Thyroid gland (tissue), 4 donors: ENCODE measurements around the gene TRIM67. TPM values are rescaled to one million over a fixed set of nuclear protein-coding genes. Genes with fewer than 3 reads are reported as not detected.

Source experiments
- DNase-seq, 2 donors: peaks; one replicate each; pipeline ENCODE4 v3.0.0-alpha.2; 2019
- H3K27ac ChIP-seq, 3 donors: fragments of 200-600 bp; sonication (generic); 1 replicate in 2 of 3; 2 replicates in 1 of 3; pipeline ENCODE4 v1.5.1; 2016 to 2019; ENCODE audit warnings: mild to moderate bottlenecking in 1 of 3, moderate library complexity in 1 of 3
- H3K27me3 ChIP-seq: fragments of 200-600 bp; sonication (generic); one replicate; pipeline ENCODE4 v1.5.1; 2019
- H3K36me3 ChIP-seq, 2 donors: fragments of 200-600 bp; sonication (generic); one replicate each; pipeline ENCODE4 v1.5.1; 2016 to 2019
- H3K4me1 ChIP-seq, 2 donors: fragments of 200-600 bp; sonication (generic); one replicate each; pipeline ENCODE4 v1.5.1; 2017 to 2019
- H3K4me3 ChIP-seq, 3 donors: fragments of 200-600 bp; sonication (generic); replicated peaks in 1 of 3; 1 replicate in 2 of 3; 2 replicates in 1 of 3; pipeline ENCODE4 v1.5.1; 2016; ENCODE audit warnings: mild to moderate bottlenecking in 1 of 3
- H3K9me3 ChIP-seq: fragments of 200-600 bp; sonication (generic); one replicate; pipeline ENCODE4 v1.5.1; 2017
- POLR2A ChIP-seq, 2 donors: fragments of 450-650 bp; IDR thresholded peaks; one replicate each; pipeline ENCODE4 v1.6.1; 2017; ENCODE audit warnings: antibody characterized with exemption in 2 of 2, mild to moderate bottlenecking in 2 of 2, moderate library complexity in 1 of 2
- WGBS, 2 donors: methylation state at CpG; one replicate each; pipeline ENCODE4 v1.1.5; 2017; 5-methylcytosine and 5-hydroxymethylcytosine counted together
- intact Hi-C: fragments of 100-400 bp; cut with DNase I; formaldehyde crosslinking; loops from one replicate; pipeline ENCODE4 v1.15.1; 2023
- total RNA-seq, 4 donors: library from RNA; depleted of rRNA; stranded (reverse); fragments of >200 nt; gene quantifications; one replicate each; pipeline ENCODE4 v1.2.3, GENCODE V29; 2016
- TF ChIP-seq, protein P1 (sequence below), 6 experiments: fragments of 200-600 bp in 3 of 6; fragments of 450-650 bp in 3 of 6; sonication (generic) in 3 of 6; IDR thresholded peaks; one replicate each; pipeline ENCODE4 v1.5.1; 2016 to 2019; ENCODE audit warnings: antibody characterized with exemption in 6 of 6, mild to moderate bottlenecking in 2 of 6, inconsistent platforms in 1 of 6, moderate library complexity in 1 of 6

Gene TRIM67
- total RNA-seq, 4 donors from 2014 or later: not detected

DNA sequence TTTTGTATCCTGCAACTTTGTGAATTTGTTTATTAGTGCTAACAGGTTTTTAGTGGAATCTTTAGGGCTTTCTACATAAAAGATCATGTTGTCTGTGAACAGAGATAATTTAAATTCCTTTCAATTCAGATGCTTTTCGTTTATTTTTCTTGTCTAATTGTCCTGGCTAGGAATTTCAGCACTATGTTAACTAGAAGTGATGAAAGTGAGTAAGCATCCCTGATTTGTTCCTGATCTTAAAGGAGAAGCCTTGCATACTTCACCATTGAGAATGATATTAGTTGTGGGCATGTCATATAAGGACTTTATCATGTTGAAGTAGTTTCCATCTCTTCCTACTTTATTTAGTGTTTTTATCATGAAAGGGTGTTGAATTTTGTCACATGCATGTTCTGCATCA, 23.6 kb upstream of the TRIM67 start:
- no peak overlapping the region for H3K4me3 ChIP-seq
- no peaks in the 10 kb centered on the region for H3K9me3 ChIP-seq
- WGBS, 2 donors: 27 to 33% methylated on average over 1 of the region's 1 CpG
- H3K27me3 ChIP-seq: no peaks in the 10 kb centered on the region
- peaks cover 0 to 12% of the 10 kb centered on the region in 2 donors for H3K4me1 ChIP-seq
- no peak for DNase-seq
- no peak overlapping the region for H3K27ac ChIP-seq
- no peak for TF ChIP-seq POLR2A (IDR thresholded peaks at IDR 0.05)
- no peaks in the 10 kb centered on the region for H3K36me3 ChIP-seq
- intact Hi-C loops: no loop called here

DNA sequence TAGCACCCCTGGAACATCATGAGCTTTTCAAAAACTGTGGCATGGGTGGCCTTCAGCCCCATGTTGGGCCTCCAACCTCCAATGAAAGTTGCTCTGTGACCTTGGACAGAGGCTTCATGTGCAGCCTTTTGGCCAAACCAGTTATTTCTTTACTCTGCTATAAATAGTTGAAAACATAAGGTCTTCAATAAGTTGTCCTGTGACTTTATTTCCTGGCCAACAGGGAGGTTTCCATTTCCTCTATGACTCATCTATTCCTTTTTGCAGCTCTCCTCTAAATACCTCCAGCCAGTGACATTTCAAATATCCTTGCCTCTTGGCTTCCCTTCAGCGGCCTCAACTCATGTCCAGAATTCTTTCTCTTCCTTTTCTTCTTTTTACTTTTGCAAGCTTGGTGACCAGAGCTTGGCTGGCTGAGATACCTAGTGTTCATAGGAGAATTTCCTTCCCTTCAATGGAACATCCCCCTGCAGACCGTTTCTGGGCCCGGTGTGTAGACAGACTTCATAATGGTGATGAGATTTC, 22.7 kb upstream of the TRIM67 start:
- no peak overlapping the region for H3K4me3 ChIP-seq
- intact Hi-C loops: no loop called here
- no peak for TF ChIP-seq POLR2A (IDR thresholded peaks at IDR 0.05)
- TF ChIP-seq, protein P1, sequence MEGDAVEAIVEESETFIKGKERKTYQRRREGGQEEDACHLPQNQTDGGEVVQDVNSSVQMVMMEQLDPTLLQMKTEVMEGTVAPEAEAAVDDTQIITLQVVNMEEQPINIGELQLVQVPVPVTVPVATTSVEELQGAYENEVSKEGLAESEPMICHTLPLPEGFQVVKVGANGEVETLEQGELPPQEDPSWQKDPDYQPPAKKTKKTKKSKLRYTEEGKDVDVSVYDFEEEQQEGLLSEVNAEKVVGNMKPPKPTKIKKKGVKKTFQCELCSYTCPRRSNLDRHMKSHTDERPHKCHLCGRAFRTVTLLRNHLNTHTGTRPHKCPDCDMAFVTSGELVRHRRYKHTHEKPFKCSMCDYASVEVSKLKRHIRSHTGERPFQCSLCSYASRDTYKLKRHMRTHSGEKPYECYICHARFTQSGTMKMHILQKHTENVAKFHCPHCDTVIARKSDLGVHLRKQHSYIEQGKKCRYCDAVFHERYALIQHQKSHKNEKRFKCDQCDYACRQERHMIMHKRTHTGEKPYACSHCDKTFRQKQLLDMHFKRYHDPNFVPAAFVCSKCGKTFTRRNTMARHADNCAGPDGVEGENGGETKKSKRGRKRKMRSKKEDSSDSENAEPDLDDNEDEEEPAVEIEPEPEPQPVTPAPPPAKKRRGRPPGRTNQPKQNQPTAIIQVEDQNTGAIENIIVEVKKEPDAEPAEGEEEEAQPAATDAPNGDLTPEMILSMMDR (IDR thresholded peaks at IDR 0.05): no peak
- WGBS, 2 donors: 58 to 62% methylated on average over 3 of the region's 3 CpGs
- no peaks in the 10 kb centered on the region for H3K9me3 ChIP-seq
- no peaks in the 10 kb centered on the region for H3K36me3 ChIP-seq
- no peak for DNase-seq
- no peak overlapping the region for H3K27ac ChIP-seq
- peaks cover 0 to 12% of the 10 kb centered on the region in 2 donors for H3K4me1 ChIP-seq
- no peaks in the 10 kb centered on the region for H3K27me3 ChIP-seq

DNA sequence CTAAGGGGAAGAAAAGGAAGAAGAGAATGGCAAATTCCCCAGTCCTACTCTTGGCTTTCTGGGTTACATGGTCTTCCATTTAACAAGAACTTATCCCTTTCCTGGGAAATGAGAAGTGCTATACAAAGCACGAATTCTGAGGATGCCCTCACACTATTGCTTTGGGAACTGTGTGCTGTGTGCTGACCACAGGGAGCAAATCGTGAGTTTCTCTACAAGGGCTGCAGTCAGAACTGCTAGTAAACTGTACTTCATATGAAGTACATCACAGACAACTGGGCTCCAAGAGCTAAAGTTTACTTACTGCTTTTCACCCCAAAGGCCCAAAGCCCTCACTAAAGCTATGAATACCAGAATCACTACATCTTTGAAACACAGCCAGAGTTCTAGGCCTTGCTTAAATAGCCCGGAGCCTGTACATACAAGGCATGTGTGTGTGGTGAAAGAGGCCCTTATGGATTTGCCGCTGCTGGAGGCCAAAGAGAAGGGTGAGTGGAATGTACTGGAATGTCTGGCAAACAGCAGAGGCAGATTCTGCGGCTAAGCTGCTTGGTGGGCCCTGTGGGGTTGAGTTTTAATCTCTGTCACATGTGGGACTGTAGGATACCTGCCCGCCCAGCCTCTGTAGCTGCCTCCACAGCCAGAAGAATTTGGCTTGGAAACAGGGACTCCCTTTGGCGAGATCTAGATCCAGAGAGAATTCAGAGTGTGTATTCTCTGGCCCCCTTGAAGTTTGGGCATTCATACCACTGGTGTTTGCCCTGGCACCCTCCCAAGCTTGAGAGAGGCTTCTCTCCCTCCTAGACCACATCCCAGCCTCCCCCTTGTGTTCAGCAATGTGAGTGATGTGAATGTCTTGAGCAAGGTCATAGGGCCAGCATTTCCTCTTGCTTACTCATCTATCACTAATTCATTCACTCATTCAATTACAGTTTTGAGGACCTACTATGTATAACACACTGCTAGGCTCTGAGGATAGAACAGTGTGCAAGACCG, 21.9 kb upstream of the TRIM67 start:
- WGBS, 2 donors: 36 to 48% methylated on average over 8 of the region's 8 CpGs
- Histone ChIP-seq H3K4me1 (peaks cover 0 to 12% of the 10 kb centered on the region in 2 donors), H3K4me3 (no peak overlapping the region), H3K36me3 (no peaks in the 10 kb centered on the region), H3K9me3 (no peaks in the 10 kb centered on the region), H3K27me3 (no peaks in the 10 kb centered on the region), H3K27ac (no peak overlapping the region)
- intact Hi-C loops: no loop called here
- DNase-seq: no peak
- no peak for TF ChIP-seq POLR2A (IDR thresholded peaks at IDR 0.05)
- TF ChIP-seq, protein P1 (IDR thresholded peaks at IDR 0.05): no peak

DNA sequence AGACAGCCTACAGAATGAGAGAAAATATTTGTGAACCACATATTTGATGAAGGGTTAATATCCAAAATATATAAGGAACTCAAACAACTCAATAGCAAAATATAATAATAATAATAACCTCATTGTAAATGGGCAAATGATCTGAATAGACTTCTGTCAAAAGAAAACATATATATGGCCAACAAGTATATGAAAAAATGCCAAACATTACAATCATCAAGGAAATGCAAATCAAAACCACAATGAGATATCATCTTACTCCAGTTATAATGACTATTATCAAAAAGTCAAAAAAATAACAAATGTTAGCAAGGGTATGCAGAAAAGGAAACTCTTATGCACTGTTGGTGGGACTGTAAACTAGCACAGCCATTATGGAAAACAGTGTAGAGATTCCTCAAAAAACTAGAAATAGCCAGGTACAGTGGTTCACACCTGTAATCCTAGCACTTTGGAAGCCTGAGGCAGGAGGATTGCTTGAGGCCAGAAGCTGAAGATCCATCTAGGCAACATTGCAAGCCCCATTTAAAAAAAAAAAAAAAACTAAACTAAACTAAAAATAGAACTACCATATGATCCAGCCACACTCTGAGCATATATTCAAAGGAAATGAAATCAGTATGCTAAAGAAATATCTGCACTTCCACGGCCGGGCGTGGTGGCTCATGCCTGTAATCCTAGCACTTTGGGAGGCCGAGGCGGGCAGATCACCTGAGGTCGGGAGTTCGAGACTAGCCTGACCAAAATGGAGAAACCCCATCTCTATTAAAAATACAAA, 17.3 kb upstream of the TRIM67 start:
- H3K27me3 ChIP-seq: no peaks in the 10 kb centered on the region
- no peaks in the 10 kb centered on the region for H3K9me3 ChIP-seq
- no peak overlapping the region for H3K27ac ChIP-seq
- TF ChIP-seq, protein P1 (IDR thresholded peaks at IDR 0.05): no peak
- TF ChIP-seq POLR2A (IDR thresholded peaks at IDR 0.05): no peak
- no peaks in the 10 kb centered on the region for H3K36me3 ChIP-seq
- no peak for DNase-seq
- 83 to 90% methylated on average over 7 of the region's 7 CpGs for WGBS, 2 donors
- no peak overlapping the region for H3K4me3 ChIP-seq
- intact Hi-C loops: no loop called here
- peaks cover 0 to 8% of the 10 kb centered on the region in 2 donors for H3K4me1 ChIP-seq

DNA sequence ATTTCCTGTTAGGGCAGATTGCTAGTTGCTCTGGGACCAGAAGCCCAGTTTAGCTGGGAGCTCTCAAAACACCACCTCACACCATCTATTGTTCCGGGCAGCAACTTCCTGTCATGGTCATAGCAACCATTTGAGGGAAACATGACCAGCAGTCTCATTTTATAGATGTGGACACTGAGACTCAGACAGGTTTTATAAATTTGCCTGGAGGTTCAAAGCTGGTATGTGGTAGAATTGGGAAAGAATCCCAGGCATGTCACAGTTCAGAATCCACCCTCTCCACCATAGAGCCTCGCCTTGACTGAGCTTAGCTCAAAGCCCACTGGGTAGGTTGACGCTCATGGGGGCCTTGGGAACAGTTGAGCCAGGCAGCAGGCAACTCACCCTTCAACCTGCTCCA, 14.0 kb upstream of the TRIM67 start:
- H3K27me3 ChIP-seq: no peaks in the 10 kb centered on the region
- H3K4me1 ChIP-seq: no peaks in the 10 kb centered on the region
- intact Hi-C loops: no loop called here
- no peak overlapping the region for H3K27ac ChIP-seq
- TF ChIP-seq POLR2A (IDR thresholded peaks at IDR 0.05): no peak
- TF ChIP-seq, protein P1 (IDR thresholded peaks at IDR 0.05): no peak
- WGBS, 2 donors: 67 to 90% methylated on average over 2 to 3 of the region's 3 CpGs
- DNase-seq: no peak
- no peaks in the 10 kb centered on the region for H3K36me3 ChIP-seq
- no peak overlapping the region for H3K4me3 ChIP-seq
- no peaks in the 10 kb centered on the region for H3K9me3 ChIP-seq
